Caco-2 (cell line): ENCODE data around the gene AKAP1. TPM values are rescaled to one million over a fixed set of nuclear protein-coding genes. Genes with fewer than 3 reads are reported as not detected.

Experiments used
- BruUV-seq: library from RNA; stranded (reverse); fragments of 400-500 nt; replicated peaks from 2 replicates; lab custom pipeline; 2021; lab: Mats Ljungman, UMichigan
- CTCF ChIA-PET: fragments of 300-600 bp; sonication (Branson Sonifier 250); formaldehyde crosslinking; loops from one replicate; lab custom pipeline; 2022; ENCODE audit warnings: antibody characterized with exemption; lab: Charles Lee
- POLR2A ChIA-PET: fragments of 300-600 bp; sonication (Branson Sonifier 250); formaldehyde crosslinking; loops from one replicate; lab custom pipeline; 2022; ENCODE audit warnings: antibody characterized with exemption; lab: Charles Lee
- DNase-seq, 2 experiments: peaks; one replicate each; pipeline versions ENCODE4 v3.0.0 to v3.0.0-alpha.2; 2020 to 2022
- H3K27me3 ChIP-seq: replicated peaks from 2 replicates; pipeline ENCODE4 v1.6.0; 2011; ENCODE audit warnings: low read length; ENCODE audit not compliant: control insufficient read depth, insufficient read depth
- H3K36me3 ChIP-seq: 2 replicates; pipeline ENCODE4 v1.5.1; 2011; ENCODE audit warnings: low read length; ENCODE audit not compliant: control insufficient read depth, insufficient read depth
- H3K4me1 ChIP-seq: fragments of 250-450 bp; sonication (Bioruptor Pico); 2 replicates; pipeline ENCODE4 v1.5.1; 2020; ENCODE audit warnings: mild to moderate bottlenecking
- H3K4me3 ChIP-seq: 2 replicates; pipeline ENCODE4 v1.5.1; 2011; ENCODE audit warnings: low read depth, mild to moderate bottlenecking, control low read depth, low read length
- H3K9me3 ChIP-seq: fragments of 250-450 bp; sonication (Bioruptor Pico); 2 replicates; pipeline ENCODE4 v1.5.1; 2020; ENCODE audit warnings: mild to moderate bottlenecking, moderate library complexity
- H3K27ac Mint-ChIP-seq: one replicate; pipeline ENCODE4 v1.8.0; 2022; ENCODE audit warnings: mixed read lengths; ENCODE audit not compliant: unreplicated experiment
- H3K27me3 Mint-ChIP-seq: one replicate; pipeline ENCODE4 v1.8.0; 2022; ENCODE audit warnings: mixed read lengths; ENCODE audit not compliant: insufficient read depth, unreplicated experiment
- H3K36me3 Mint-ChIP-seq: one replicate; pipeline ENCODE4 v1.8.0; 2022; ENCODE audit warnings: mild to moderate bottlenecking, mixed read lengths; ENCODE audit not compliant: insufficient read depth, unreplicated experiment
- H3K4me1 Mint-ChIP-seq: one replicate; pipeline ENCODE4 v1.8.0; 2022; ENCODE audit warnings: low read depth, mixed read lengths; ENCODE audit not compliant: unreplicated experiment
- H3K4me3 Mint-ChIP-seq: one replicate; pipeline ENCODE4 v1.8.0; 2022; ENCODE audit warnings: mild to moderate bottlenecking, moderate library complexity, mixed read lengths; ENCODE audit not compliant: unreplicated experiment
- H3K9me3 Mint-ChIP-seq: one replicate; pipeline ENCODE4 v1.8.0; 2022; ENCODE audit warnings: mixed read lengths; ENCODE audit not compliant: unreplicated experiment
- CTCF ChIP-seq, 2 experiments: fragments of 200-600 bp in 1 of 2; IDR thresholded peaks; 1 replicate in 1 of 2; 2 replicates in 1 of 2; pipeline versions ENCODE4 v1.5.1 to v1.8.0; 2011 to 2022; ENCODE audit warnings: antibody characterized with exemption in 1 of 2, control low read depth in 1 of 2, inconsistent platforms in 1 of 2, low read depth in 1 of 2, low read length in 1 of 2, mild to moderate bottlenecking in 1 of 2, moderate library complexity in 1 of 2; ENCODE audit not compliant: insufficient read depth in 1 of 2, severe bottlenecking in 1 of 2, unreplicated experiment in 1 of 2
- intact Hi-C: fragments of 100-400 bp; cut with micrococcal nuclease; formaldehyde crosslinking; loops from one replicate; pipeline ENCODE4 v1.10.0; 2022; ENCODE audit not compliant: unreplicated experiment
- total RNA-seq: library from RNA; stranded (reverse); gene quantifications from 2 replicates; pipeline ENCODE4 v1.2.3, GENCODE V29; 2022

AKAP1 gene
- total RNA-seq, 1 experiment from 2014 or later = 87.1 TPM

- H3K9me3 ChIP-seq = no peaks in the 10 kb centered on the region
- Mint-ChIP-seq H3K9me3 (no peaks in the 10 kb centered on the region), H3K27me3 (no peaks in the 10 kb centered on the region), H3K4me3 (no peak overlapping the region), H3K27ac (no peak overlapping the region), H3K4me1 (no peaks in the 10 kb centered on the region), H3K36me3 (peaks cover 98% of the 10 kb centered on the region)
- no TSS peak for BruUV-seq
- no peak for TF ChIP-seq CTCF (IDR thresholded peaks at IDR 0.05; ENCODE audit: insufficient read depth in 1 of 2, low read depth in 1 of 2, low read length in 1 of 2, severe bottlenecking in 1 of 2, unreplicated experiment in 1 of 2)
- H3K27me3 ChIP-seq = no peaks in the 10 kb centered on the region
- CTCF ChIA-PET = no interaction called here
- peaks cover 1% of the 10 kb centered on the region for H3K36me3 ChIP-seq
- no peak for DNase-seq
- no peaks in the 10 kb centered on the region for H3K4me1 ChIP-seq
- POLR2A ChIA-PET = no interaction called here
- no peak overlapping the region for H3K4me3 ChIP-seq
- intact Hi-C loops = loop anchor here (10.0 kb wide), 1 partner anchor 113 kb away; no protein-coding TSS in a partner anchor
Observed at GRCh38 chr17:57117798-57118197, 32.8 kb downstream of the AKAP1 start.

- intact Hi-C loops = no loop called here
Observed at GRCh38 chr17:57120814-57121213, 35.8 kb downstream of the AKAP1 start.

GRCh38 chr17:57121308-57122042 lies 36.4 kb downstream of the AKAP1 start:
- no peaks in the 10 kb centered on the region for H3K27me3 ChIP-seq
- H3K27ac Mint-ChIP-seq = no peak overlapping the region
- no peaks in the 10 kb centered on the region for H3K4me1 ChIP-seq
- no TSS peak for BruUV-seq
- peaks cover 5% of the 10 kb centered on the region for H3K36me3 ChIP-seq
- peak; percentile 58 to 63 for DNase-seq
- no peaks in the 10 kb centered on the region for H3K4me1 Mint-ChIP-seq
- H3K36me3 Mint-ChIP-seq = peaks cover 97% of the 10 kb centered on the region
- POLR2A ChIA-PET = no interaction called here
- CTCF ChIA-PET = interaction anchor here (0.9 kb wide), 1 partner anchor 551 kb away, joined by 3 read pairs; no protein-coding TSS in a partner anchor
- intact Hi-C loops = no loop called here
- no peak overlapping the region for H3K4me3 Mint-ChIP-seq
- H3K27me3 Mint-ChIP-seq = no peaks in the 10 kb centered on the region
- H3K9me3 ChIP-seq = no peaks in the 10 kb centered on the region
- H3K9me3 Mint-ChIP-seq = no peaks in the 10 kb centered on the region
- TF ChIP-seq CTCF (IDR thresholded peaks at IDR 0.05; ENCODE audit: insufficient read depth in 1 of 2, low read depth in 1 of 2, low read length in 1 of 2, severe bottlenecking in 1 of 2, unreplicated experiment in 1 of 2) = peak; percentile 52 to 72
- H3K4me3 ChIP-seq = no peak overlapping the region

More at GRCh38 chr17:57120814-57121213, 35.8 kb downstream of the AKAP1 start:
- no peak for DNase-seq
- Mint-ChIP-seq H3K36me3 (peaks cover 97% of the 10 kb centered on the region), H3K27ac (no peak overlapping the region), H3K4me1 (no peaks in the 10 kb centered on the region), H3K4me3 (no peak overlapping the region), H3K9me3 (no peaks in the 10 kb centered on the region), H3K27me3 (no peaks in the 10 kb centered on the region)
- ChIA-PET POLR2A (no interaction called here), CTCF (no interaction called here)
- BruUV-seq = no TSS peak
- no peaks in the 10 kb centered on the region for H3K4me1 ChIP-seq
- peaks cover 5% of the 10 kb centered on the region for H3K36me3 ChIP-seq
- no peak for TF ChIP-seq CTCF (IDR thresholded peaks at IDR 0.05; ENCODE audit: insufficient read depth in 1 of 2, low read depth in 1 of 2, low read length in 1 of 2, severe bottlenecking in 1 of 2, unreplicated experiment in 1 of 2)
- no peaks in the 10 kb centered on the region for H3K27me3 ChIP-seq
- no peaks in the 10 kb centered on the region for H3K9me3 ChIP-seq
- no peak overlapping the region for H3K4me3 ChIP-seq
